Panc1 (cell line): Measurements from ENCODE around the gene SLAMF7. TPM values are rescaled to one million over a fixed set of nuclear protein-coding genes. Genes with fewer than 3 reads are reported as not detected.

Experiments used
- ATAC-seq: fragments of 200-7000 bp; cut with Tn5 transposase; 2 replicates; pipeline ENCODE4 v1.9.1; 2020; ENCODE audit warnings: mild to moderate bottlenecking, moderate library complexity
- BruUV-seq: library from RNA; stranded (reverse); fragments of 400-500 nt; replicated peaks from 2 replicates; lab custom pipeline; 2021; lab: Mats Ljungman, UMichigan
- CTCF ChIA-PET: fragments of 300-600 bp; sonication (Branson Sonifier 250); formaldehyde crosslinking; loops from one replicate; lab custom pipeline; 2022; ENCODE audit warnings: antibody characterized with exemption; lab: Charles Lee
- POLR2A ChIA-PET: fragments of 300-600 bp; sonication (Branson Sonifier 250); formaldehyde crosslinking; loops from one replicate; lab custom pipeline; 2022; ENCODE audit warnings: antibody characterized with exemption; lab: Charles Lee
- DNase-seq: peaks from one replicate; pipeline ENCODE4 v3.0.0-alpha.2; 2010; ENCODE audit warnings: low read depth, low spot score
- H3K27ac ChIP-seq: 2 replicates; pipeline ENCODE4 v1.5.1; 2011; ENCODE audit warnings: mild to moderate bottlenecking, low read length, inconsistent platforms
- H3K27me3 ChIP-seq: fragments of 200-500 bp; sonication (Bioruptor generic); 2 replicates; pipeline ENCODE4 v1.6.0; 2014; ENCODE audit warnings: low read length, inconsistent platforms; ENCODE audit not compliant: control insufficient read depth, insufficient read depth
- H3K36me3 ChIP-seq: fragments of 200-500 bp; sonication (Bioruptor generic); 2 replicates; pipeline ENCODE4 v1.5.1; 2014; ENCODE audit warnings: inconsistent platforms, mild to moderate bottlenecking, low read length, moderate library complexity; ENCODE audit not compliant: control insufficient read depth, insufficient read depth
- H3K4me1 ChIP-seq: 2 replicates; pipeline ENCODE4 v1.5.1; 2011; ENCODE audit warnings: inconsistent platforms, mild to moderate bottlenecking, low read length, moderate library complexity; ENCODE audit not compliant: control insufficient read depth, insufficient read depth
- H3K4me3 ChIP-seq, 2 experiments: 2 replicates each; pipeline ENCODE4 v1.5.1; 2011 to 2012; ENCODE audit warnings: low read depth in 2 of 2, low read length in 2 of 2, mild to moderate bottlenecking in 2 of 2, inconsistent platforms in 1 of 2, moderate library complexity in 1 of 2
- H3K9me3 ChIP-seq: fragments of 200-500 bp; sonication (Bioruptor generic); 2 replicates; pipeline ENCODE4 v1.5.1; 2014; ENCODE audit warnings: low read depth, mild to moderate bottlenecking, inconsistent platforms, low read length, moderate library complexity; ENCODE audit not compliant: control insufficient read depth, insufficient read depth
- POLR2AphosphoS5 ChIP-seq: IDR thresholded peaks from 2 replicates; pipeline ENCODE4 v1.6.1; 2012; ENCODE audit warnings: mild to moderate bottlenecking, low read depth, low read length, moderate library complexity
- SIN3A ChIP-seq: IDR thresholded peaks from 2 replicates; pipeline ENCODE4 v1.6.1; 2012; ENCODE audit warnings: low read depth, mild to moderate bottlenecking, low read length, moderate library complexity, borderline replicate concordance; ENCODE audit not compliant: insufficient read depth
- TCF7L2 ChIP-seq: IDR thresholded peaks from 2 replicates; pipeline ENCODE4 v1.6.1; 2011; ENCODE audit warnings: mild to moderate bottlenecking, low read depth, low read length, inconsistent platforms
- in situ Hi-C: cut with HindIII; loops from 2 replicates; pipeline ENCODE4 v1.10.0; 2016; ENCODE audit warnings: low sequenced_read_pairs, low pct_unique_long_range_greater_than_20kb
- intact Hi-C: fragments of 100-400 bp; cut with micrococcal nuclease; formaldehyde crosslinking; loops from one replicate; pipeline ENCODE4 v1.10.0; 2022; ENCODE audit not compliant: unreplicated experiment
- total RNA-seq: library from RNA; stranded (reverse); gene quantifications from one replicate; pipeline ENCODE4 v1.2.1, GENCODE V29; 2021; ENCODE audit not compliant: unreplicated experiment
- TF ChIP-seq, protein P1 (sequence below): fragments of 450-650 bp; IDR thresholded peaks from 2 replicates; pipeline ENCODE4 v1.5.1; 2017; ENCODE audit warnings: mild to moderate bottlenecking
- TF ChIP-seq, protein P2 (sequence below), 2 experiments: IDR thresholded peaks; 2 replicates each; pipeline ENCODE4 v1.6.1; 2011 to 2012; ENCODE audit warnings: low read depth in 2 of 2, control low read depth in 1 of 2, low read length in 1 of 2, mild to moderate bottlenecking in 1 of 2, moderate library complexity in 1 of 2; ENCODE audit not compliant: insufficient read depth in 1 of 2

SLAMF7 gene
- total RNA-seq, 1 experiment from 2014 or later = 0.21 TPM

DNA sequence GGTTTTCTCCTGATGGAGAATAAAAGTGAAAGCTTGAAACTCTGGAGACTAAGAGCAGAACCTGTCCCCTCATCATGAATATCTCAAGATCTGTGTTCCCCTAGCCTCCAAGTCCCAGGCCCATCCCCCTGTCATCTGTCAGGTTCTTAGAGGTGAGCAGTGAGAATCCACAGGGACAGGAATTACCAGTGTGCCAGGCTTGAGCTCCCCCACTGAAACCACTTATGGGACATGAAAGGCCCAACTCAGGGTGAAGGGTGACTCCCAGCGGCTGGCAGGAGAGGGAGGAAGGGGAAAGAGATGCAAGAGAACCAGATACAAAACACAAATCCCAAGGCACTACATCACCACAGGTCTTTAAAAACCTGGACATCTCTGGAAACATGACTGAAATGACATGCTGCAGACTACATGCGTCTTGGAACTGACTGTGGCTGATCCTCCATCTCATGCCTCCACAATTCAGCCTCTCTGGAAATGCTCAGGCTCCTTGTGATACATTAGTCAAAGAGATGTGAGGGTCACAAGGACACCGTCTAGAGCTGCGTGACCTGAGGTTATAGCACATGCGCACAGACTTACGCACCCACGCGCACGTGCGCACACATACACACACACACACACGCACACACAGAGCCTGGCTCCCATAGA is 50.1 kb downstream of the SLAMF7 start:
- ChIA-PET CTCF (interaction anchor here (0.6 kb wide), 1 partner anchor 201 kb away, joined by 7 read pairs; no protein-coding TSS in a partner anchor), POLR2A (no interaction called here)
- Histone ChIP-seq H3K9me3 (no peaks in the 10 kb centered on the region), H3K4me3 (no peak overlapping the region), H3K4me1 (no peaks in the 10 kb centered on the region), H3K27me3 (no peaks in the 10 kb centered on the region), H3K27ac (no peak overlapping the region), H3K36me3 (no peaks in the 10 kb centered on the region)
- in situ Hi-C loops (no loop called here), intact Hi-C loops (no loop called here)
- TF ChIP-seq POLR2AphosphoS5 = no peak
- TF ChIP-seq, protein P1, sequence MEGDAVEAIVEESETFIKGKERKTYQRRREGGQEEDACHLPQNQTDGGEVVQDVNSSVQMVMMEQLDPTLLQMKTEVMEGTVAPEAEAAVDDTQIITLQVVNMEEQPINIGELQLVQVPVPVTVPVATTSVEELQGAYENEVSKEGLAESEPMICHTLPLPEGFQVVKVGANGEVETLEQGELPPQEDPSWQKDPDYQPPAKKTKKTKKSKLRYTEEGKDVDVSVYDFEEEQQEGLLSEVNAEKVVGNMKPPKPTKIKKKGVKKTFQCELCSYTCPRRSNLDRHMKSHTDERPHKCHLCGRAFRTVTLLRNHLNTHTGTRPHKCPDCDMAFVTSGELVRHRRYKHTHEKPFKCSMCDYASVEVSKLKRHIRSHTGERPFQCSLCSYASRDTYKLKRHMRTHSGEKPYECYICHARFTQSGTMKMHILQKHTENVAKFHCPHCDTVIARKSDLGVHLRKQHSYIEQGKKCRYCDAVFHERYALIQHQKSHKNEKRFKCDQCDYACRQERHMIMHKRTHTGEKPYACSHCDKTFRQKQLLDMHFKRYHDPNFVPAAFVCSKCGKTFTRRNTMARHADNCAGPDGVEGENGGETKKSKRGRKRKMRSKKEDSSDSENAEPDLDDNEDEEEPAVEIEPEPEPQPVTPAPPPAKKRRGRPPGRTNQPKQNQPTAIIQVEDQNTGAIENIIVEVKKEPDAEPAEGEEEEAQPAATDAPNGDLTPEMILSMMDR = no peak
- TF ChIP-seq SIN3A = no peak
- TF ChIP-seq, protein P2, sequence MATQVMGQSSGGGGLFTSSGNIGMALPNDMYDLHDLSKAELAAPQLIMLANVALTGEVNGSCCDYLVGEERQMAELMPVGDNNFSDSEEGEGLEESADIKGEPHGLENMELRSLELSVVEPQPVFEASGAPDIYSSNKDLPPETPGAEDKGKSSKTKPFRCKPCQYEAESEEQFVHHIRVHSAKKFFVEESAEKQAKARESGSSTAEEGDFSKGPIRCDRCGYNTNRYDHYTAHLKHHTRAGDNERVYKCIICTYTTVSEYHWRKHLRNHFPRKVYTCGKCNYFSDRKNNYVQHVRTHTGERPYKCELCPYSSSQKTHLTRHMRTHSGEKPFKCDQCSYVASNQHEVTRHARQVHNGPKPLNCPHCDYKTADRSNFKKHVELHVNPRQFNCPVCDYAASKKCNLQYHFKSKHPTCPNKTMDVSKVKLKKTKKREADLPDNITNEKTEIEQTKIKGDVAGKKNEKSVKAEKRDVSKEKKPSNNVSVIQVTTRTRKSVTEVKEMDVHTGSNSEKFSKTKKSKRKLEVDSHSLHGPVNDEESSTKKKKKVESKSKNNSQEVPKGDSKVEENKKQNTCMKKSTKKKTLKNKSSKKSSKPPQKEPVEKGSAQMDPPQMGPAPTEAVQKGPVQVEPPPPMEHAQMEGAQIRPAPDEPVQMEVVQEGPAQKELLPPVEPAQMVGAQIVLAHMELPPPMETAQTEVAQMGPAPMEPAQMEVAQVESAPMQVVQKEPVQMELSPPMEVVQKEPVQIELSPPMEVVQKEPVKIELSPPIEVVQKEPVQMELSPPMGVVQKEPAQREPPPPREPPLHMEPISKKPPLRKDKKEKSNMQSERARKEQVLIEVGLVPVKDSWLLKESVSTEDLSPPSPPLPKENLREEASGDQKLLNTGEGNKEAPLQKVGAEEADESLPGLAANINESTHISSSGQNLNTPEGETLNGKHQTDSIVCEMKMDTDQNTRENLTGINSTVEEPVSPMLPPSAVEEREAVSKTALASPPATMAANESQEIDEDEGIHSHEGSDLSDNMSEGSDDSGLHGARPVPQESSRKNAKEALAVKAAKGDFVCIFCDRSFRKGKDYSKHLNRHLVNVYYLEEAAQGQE (IDR thresholded peaks at IDR 0.05; ENCODE audit: insufficient read depth in 1 of 2, low read depth in 2 of 2, low read length in 1 of 2) = no peak
- TF ChIP-seq TCF7L2 = no peak
- ATAC-seq = no peak
- no peak for DNase-seq
- BruUV-seq = no TSS peak

GRCh38 chr1:160789702-160790611 is 50.9 kb downstream of the SLAMF7 start:
- Histone ChIP-seq H3K27ac (no peak overlapping the region), H3K27me3 (0 out of 2 replicates have a peak, but pooled peaks cover 2% of the 10 kb centered on the region), H3K9me3 (no peaks in the 10 kb centered on the region), H3K36me3 (no peaks in the 10 kb centered on the region), H3K4me3 (no peak overlapping the region), H3K4me1 (no peaks in the 10 kb centered on the region)
- in situ Hi-C loops = no loop called here
- ChIA-PET CTCF (interaction anchor here (0.6 kb wide), 1 partner anchor 201 kb away, joined by 7 read pairs; no protein-coding TSS in a partner anchor), POLR2A (no interaction called here)
- no TSS peak for BruUV-seq
- ATAC-seq (peak; percentile 51; the same call in 1 of the 2 replicates), DNase-seq (no peak)
- intact Hi-C loops = no loop called here
- TF ChIP-seq, protein P2 (IDR thresholded peaks at IDR 0.05; ENCODE audit: insufficient read depth in 1 of 2, low read depth in 2 of 2, low read length in 1 of 2) = no peak
- TF ChIP-seq POLR2AphosphoS5 (no peak), TCF7L2 (no peak), SIN3A (no peak)
- TF ChIP-seq, protein P1 = no peak
